ENCODE measurements around the gene OBSL1. TPM values are rescaled to one million over a fixed set of nuclear protein-coding genes. Genes with fewer than 3 reads are reported as not detected.

OBSL1 gene
- polyA plus RNA-seq, 3 donors from 2014 or later, result 0.53 TPM; not detected in 2

- peaks cover 3 to 15% (median 6%) of the 10 kb centered on the region in 3 donors for H3K27me3 Mint-ChIP-seq (ENCODE audit: low read depth in 3 of 3)
- DNase-seq, result no peak
- H3K4me3 Mint-ChIP-seq, result no peak overlapping the region
- H3K36me3 Mint-ChIP-seq, result no peaks in the 10 kb centered on the region
- no peaks in the 10 kb centered on the region for H3K4me1 Mint-ChIP-seq
- no peaks in the 10 kb centered on the region for H3K9me3 Mint-ChIP-seq
- no peak overlapping the region for H3K27ac Mint-ChIP-seq
These were observed 7.7 kb upstream of the OBSL1 start for GRCh38 chr2:219578811-219579613.

DNA sequence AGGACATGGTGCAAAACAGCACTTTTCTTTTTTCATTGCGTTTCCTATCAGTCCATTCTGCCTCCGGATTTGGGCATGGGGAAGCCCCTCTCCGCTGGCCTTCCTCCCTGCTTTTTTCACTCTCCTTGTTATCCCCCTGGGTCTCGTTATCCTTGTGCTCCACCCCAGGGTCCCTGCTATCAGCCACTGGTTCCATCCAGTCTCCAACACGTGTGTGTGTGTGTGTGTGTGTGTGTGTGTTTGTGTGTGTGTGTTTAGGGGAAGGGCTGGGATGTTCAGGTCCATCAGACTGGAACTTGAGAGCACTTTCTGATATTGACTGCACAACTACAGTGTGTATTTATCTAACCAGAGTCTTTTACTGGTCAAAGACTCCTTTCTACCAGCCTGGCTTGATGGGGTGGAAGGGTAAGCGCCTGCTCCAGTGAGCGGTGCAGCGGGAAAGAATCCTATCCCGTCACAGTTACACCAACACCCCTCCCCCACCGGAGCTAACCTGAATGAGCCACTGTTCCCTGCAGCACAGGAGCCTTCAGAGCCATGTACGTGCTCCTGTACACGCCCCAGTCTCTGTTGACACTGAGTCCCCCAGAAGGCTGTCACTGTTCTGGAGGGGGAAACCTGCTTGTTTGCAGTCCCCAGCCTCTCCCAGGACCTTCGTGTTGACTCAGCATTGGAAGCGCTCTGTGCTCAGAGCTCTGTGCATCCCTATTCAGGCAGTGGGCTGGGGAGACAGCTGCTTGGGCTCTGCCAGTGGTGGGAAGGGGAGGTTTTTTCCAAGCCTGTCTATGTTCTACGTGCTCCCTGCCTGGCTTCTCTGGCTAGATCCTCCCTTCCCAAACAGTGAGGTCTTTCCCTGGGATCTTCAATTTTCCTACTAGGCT is 5.4 kb upstream of the OBSL1 start:
- no peaks in the 10 kb centered on the region for H3K9me3 Mint-ChIP-seq
- no peak overlapping the region for H3K27ac Mint-ChIP-seq
- no peak for DNase-seq
- H3K4me1 Mint-ChIP-seq, result peaks cover 0 to 2% of the 10 kb centered on the region in 2 donors
- no peaks in the 10 kb centered on the region for H3K36me3 Mint-ChIP-seq
- H3K27me3 Mint-ChIP-seq (ENCODE audit: low read depth in 3 of 3), result peaks cover 3 to 28% (median 12%) of the 10 kb centered on the region in 3 donors
- H3K4me3 Mint-ChIP-seq, result no peak overlapping the region

DNA sequence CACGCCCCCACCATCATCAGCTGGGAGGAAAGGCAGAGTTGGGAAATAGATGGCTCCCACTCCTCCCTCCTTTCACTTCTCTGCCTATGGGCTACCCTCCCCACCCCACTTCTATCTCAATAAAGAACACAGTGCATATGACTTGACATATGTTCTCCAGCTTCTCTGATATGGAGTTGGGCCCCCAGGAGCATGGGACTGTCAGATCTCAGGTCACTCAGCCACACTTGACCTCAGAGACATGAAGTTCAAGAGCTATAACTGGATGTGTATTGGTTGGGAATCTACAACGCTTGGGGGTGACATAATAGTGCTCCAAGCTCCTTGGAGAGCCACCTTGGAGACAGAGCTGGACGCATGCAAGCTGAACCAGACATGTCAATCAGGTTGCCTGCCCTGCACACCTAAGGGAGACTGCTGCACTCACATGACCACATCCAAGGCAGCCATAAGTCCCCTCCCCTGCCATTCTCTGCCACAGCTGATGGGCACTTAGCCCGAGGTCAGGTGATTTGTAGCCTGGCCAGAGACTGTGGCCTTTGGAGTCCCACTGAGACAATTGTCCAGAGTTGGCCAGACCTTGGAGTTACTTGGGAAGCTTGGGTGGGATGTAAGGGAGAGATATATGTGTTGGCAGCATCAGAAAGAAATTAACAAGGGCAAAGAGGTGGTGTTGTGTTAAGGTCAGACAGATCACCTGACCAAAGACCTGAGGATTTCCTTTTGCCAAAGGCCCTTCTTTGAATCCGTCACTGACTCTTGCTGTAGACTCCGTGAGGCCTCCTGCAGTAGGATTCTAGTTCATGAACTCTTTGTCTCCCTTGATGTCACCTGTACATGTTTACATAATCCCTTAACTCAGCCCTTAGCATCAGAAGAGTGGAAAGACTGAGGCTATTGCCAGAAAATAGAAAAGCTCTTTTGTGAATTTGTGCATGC is 4.5 kb upstream of the OBSL1 start:
- Mint-ChIP-seq H3K9me3 (no peaks in the 10 kb centered on the region), H3K27me3 (ENCODE audit: low read depth in 3 of 3) (peaks cover 3 to 29% (median 13%) of the 10 kb centered on the region in 3 donors), H3K27ac (no peak overlapping the region), H3K36me3 (no peaks in the 10 kb centered on the region), H3K4me3 (no peak overlapping the region), H3K4me1 (peaks cover 0 to 3% of the 10 kb centered on the region in 2 donors)
- no peak for DNase-seq

- Mint-ChIP-seq H3K4me3 (no peak overlapping the region), H3K4me1 (peaks cover 0 to 5% of the 10 kb centered on the region in 2 donors), H3K9me3 (peaks cover 0 to under 1% (median 0%) of the 10 kb centered on the region in 6 donors), H3K27ac (no peak overlapping the region), H3K27me3 (ENCODE audit: low read depth in 3 of 3) (peaks cover 3 to 29% (median 13%) of the 10 kb centered on the region in 3 donors), H3K36me3 (no peaks in the 10 kb centered on the region)
- DNase-seq, result no peak
These were observed 3.4 kb upstream of the OBSL1 start for GRCh38 chr2:219574484-219575311.

- H3K36me3 Mint-ChIP-seq, result no peaks in the 10 kb centered on the region
- no peak for DNase-seq
- H3K27me3 Mint-ChIP-seq (ENCODE audit: low read depth in 3 of 3), result peaks cover 3 to 33% (median 17%) of the 10 kb centered on the region in 3 donors
- peaks cover 0 to 2% (median 0%) of the 10 kb centered on the region in 6 donors for H3K9me3 Mint-ChIP-seq
- no peak overlapping the region for H3K27ac Mint-ChIP-seq
- H3K4me1 Mint-ChIP-seq, result peaks cover 0 to 6% of the 10 kb centered on the region in 2 donors
- H3K4me3 Mint-ChIP-seq, result peak overlapping the region in 1 of 5 donors; percentile 21
These were observed 1.8 kb upstream of the OBSL1 start for GRCh38 chr2:219573166-219573565.

DNA sequence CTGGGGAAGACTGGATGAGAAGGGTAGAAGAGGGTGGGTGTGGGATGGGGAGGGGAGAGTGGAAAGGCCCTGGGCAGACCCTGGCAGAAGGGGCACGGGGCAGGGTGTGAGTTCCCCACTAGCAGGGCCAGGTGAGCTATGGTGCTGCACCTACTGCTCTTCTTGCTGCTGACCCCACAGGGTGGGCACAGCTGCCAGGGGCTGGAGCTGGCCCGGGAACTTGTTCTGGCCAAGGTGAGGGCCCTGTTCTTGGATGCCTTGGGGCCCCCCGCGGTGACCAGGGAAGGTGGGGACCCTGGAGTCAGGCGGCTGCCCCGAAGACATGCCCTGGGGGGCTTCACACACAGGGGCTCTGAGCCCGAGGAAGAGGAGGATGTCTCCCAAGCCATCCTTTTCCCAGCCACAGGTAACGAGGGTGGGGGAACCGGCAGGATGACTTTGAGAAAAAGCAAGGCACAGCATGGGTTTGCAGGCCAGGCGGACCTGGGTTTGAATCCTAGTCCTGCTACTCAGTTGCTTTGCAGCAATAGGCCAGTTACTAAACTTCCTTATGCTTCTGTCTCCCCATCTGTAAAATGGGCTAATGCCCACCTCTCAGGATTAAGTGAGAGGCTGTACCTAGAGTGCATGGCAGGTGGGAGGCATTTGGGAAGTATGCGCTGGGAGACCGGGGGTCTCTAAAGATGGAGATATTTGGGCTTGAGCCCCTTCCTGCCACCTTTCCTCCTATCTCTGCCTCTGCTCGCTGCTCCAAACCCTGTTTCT is 1.1 kb upstream of the OBSL1 start, which contains the start of gene INHA:
Gene INHA (plus strand): TSS at position 74 of the 765 bp plus-strand sequence. CDS start 65 bp downstream, at position 139.
- Mint-ChIP-seq H3K4me3 (peak within 1 kb of the TSS in 4 of 5 donors; percentile 4 to 66 (median 28)), H3K36me3 (no peaks in the 10 kb centered on the region), H3K27me3 (ENCODE audit: low read depth in 3 of 3) (peaks cover 3 to 33% (median 19%) of the 10 kb centered on the region in 3 donors), H3K9me3 (peaks cover 0 to 2% (median 0%) of the 10 kb centered on the region in 6 donors), H3K27ac (no peak within 1 kb of the TSS), H3K4me1 (peaks cover 0 to 6% of the 10 kb centered on the region in 2 donors)
- DNase-seq, result no peak

- Mint-ChIP-seq H3K27me3 (ENCODE audit: low read depth in 3 of 3) (peaks cover 3 to 28% (median 14%) of the 10 kb centered on the region in 3 donors), H3K27ac (no peak overlapping the region), H3K9me3 (peaks cover 0 to 2% (median 0%) of the 10 kb centered on the region in 6 donors), H3K4me3 (no peak overlapping the region), H3K36me3 (no peaks in the 10 kb centered on the region), H3K4me1 (peaks cover 0 to 6% of the 10 kb centered on the region in 2 donors)
- DNase-seq, result no peak
These were observed 422 bp downstream of the OBSL1 start for GRCh38 chr2:219570924-219571310.

DNA sequence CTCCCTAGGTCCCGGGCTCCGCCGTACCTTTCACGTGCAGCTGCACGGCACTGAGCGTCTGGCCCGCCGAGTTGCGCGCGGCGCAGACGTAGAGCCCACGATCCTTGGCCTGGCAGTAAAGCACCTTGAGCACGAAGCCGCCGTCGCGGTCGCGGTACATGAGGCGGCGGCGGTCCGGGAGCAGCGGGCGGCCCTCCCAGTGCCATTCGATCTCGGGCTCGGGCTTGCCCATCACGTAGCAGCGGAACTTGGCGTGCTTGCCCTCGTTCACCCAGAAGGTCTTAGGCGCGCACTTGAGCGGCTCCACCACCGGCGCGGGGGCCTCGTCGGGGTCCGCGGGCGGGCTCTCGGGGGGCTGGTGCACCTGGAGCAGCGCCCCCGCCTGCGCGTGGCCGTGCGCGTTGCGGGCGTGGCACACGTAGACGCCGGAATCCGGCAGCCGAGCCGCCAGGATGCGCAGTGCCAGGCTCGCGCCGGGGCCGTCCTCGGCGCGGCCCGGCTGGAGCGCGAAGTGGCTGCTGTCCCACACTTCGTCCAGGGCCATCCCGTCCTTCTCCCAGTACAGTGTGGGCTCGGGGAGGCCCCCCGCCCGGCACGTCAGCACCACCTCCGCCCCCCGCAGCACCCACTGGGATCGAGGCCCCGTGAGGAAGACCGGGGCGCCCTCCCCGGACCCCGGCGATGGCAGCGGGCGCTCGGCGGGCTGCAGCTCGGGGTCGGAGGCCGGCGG is 980 bp downstream of the OBSL1 start:
- H3K4me1 Mint-ChIP-seq, result peaks cover 0 to 6% of the 10 kb centered on the region in 2 donors
- no peaks in the 10 kb centered on the region for H3K36me3 Mint-ChIP-seq
- peaks cover 3 to 25% (median 14%) of the 10 kb centered on the region in 3 donors for H3K27me3 Mint-ChIP-seq (ENCODE audit: low read depth in 3 of 3)
- peaks cover 0 to 2% (median 0%) of the 10 kb centered on the region in 6 donors for H3K9me3 Mint-ChIP-seq
- H3K4me3 Mint-ChIP-seq, result peak overlapping the region in 4 of 5 donors; percentile 40 to 50 (median 44)
- H3K27ac Mint-ChIP-seq, result no peak overlapping the region
- no peak for DNase-seq

DNA sequence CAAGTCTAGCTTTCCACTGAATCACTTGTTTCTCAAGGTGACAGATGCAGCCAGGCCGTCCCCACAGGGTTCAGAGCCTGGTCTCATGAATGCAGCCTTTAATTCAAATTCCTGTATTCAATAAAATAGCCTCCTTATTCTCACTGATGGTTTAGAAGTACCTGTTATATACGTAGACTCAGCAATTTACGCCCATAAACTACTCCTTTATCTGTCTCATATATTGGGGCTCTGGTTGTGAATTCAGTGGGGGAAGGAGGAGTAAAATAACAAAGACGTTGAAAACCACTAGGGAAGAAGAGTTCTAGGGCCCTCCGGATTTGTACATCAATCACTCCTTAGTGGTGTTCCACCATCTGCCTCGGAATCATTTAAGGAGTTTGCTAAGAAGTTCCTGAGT is 1.7 kb downstream of the OBSL1 start:
- Mint-ChIP-seq H3K27ac (no peak overlapping the region), H3K36me3 (no peaks in the 10 kb centered on the region), H3K4me3 (peak overlapping the region in 3 of 5 donors; percentile 15 to 74 (median 65)), H3K4me1 (peaks cover 0 to 6% of the 10 kb centered on the region in 2 donors), H3K9me3 (peaks cover 0 to 2% (median 0%) of the 10 kb centered on the region in 6 donors), H3K27me3 (ENCODE audit: low read depth in 3 of 3) (peaks cover 0 to 25% (median 14%) of the 10 kb centered on the region in 3 donors)
- DNase-seq, result no peak

DNA sequence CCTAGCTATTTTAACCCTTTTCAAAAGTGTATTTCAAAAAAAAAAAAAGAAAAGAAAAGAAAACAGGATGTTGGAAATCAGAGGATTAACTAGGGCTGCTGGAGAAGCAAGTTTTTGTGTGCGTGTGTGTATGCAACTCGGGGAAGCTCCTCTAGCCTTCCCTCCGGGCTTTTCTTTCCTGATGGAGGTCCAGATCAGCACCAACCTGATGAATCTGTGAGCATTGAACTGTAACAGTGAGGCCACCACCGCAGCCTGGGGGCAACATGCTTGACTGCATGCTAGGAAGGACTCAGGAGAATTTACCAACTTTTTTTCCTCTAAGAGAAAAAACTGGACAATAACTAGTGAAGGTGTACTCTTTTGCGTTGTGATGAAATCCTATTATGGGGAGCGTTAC is 2.3 kb downstream of the OBSL1 start:
- H3K4me1 Mint-ChIP-seq, result peaks cover 0 to 6% of the 10 kb centered on the region in 2 donors
- H3K4me3 Mint-ChIP-seq, result peak overlapping the region in 1 of 5 donors; percentile 21
- H3K9me3 Mint-ChIP-seq, result peaks cover 0 to 2% (median 0%) of the 10 kb centered on the region in 6 donors
- no peak for DNase-seq
- H3K36me3 Mint-ChIP-seq, result no peaks in the 10 kb centered on the region
- peaks cover 4 to 29% (median 14%) of the 10 kb centered on the region in 3 donors for H3K27me3 Mint-ChIP-seq (ENCODE audit: low read depth in 3 of 3)
- H3K27ac Mint-ChIP-seq, result no peak overlapping the region

GRCh38 chr2:219567791-219568361 is 3.5 kb downstream of the OBSL1 start:
- Mint-ChIP-seq H3K27me3 (ENCODE audit: low read depth in 3 of 3) (peaks cover 4 to 21% (median 11%) of the 10 kb centered on the region in 3 donors), H3K4me1 (peaks cover 0 to 6% of the 10 kb centered on the region in 2 donors), H3K9me3 (peaks cover 0 to 2% (median 0%) of the 10 kb centered on the region in 6 donors), H3K36me3 (no peaks in the 10 kb centered on the region), H3K27ac (no peak overlapping the region), H3K4me3 (no peak overlapping the region)
- no peak for DNase-seq
